Measurements from ENCODE around the gene BBOX1.

BBOX1 gene

DNA sequence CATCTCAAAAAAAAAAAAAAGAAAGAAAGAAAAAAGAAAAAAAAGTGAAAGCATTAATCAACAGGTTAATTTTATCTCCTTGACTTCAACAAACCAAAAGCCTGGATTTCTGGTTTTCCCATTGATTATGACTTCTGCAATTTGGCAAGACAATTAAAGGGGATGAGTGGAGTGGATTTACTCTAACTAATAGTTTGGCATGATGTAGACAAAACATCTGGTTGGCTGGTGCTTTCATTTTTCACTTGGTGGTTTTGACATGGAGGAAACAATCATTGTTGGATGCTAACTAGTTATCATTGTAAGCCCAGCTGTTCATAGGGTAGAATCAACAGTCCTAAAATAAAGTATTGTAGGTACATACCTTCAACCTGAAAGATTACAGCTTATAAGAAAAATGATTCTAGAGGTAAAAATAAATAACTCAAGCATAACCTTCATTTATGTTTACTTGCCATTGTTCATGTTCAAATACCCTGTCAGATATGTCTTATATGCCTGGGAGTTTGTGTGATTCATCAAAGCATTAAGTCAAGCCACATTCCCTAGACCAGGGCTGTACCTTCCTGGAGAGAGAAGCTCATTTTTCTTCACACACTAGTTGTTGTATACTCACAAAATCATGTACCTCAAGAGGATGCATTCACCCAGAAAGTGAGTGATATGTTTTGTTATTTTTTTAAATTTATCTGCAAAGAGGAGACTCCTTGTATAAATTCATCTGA, 31.6 kb upstream of the BBOX1 start:
- FAIRE-seq (no peak), DNase-seq (ENCODE audit: insufficient read length) (no peak)
- TF ChIP-seq POLR2AphosphoS5 (IDR thresholded peaks at IDR 0.05; ENCODE audit: low read depth, low read length), result no peak
- no peak for TF ChIP-seq TAF1 (IDR thresholded peaks at IDR 0.05; ENCODE audit: borderline replicate concordance, low read depth, low read length)
- no peak for TF ChIP-seq POLR2A (IDR thresholded peaks at IDR 0.05; ENCODE audit: low read depth, low read length)

GRCh38 chr11:27011560-27012233, 28.9 kb upstream of the BBOX1 start:
- no peak for DNase-seq (ENCODE audit: insufficient read length)
- FAIRE-seq, result peak; percentile 50

GRCh38 chr11:27012234-27012921, 28.2 kb upstream of the BBOX1 start:
- DNase-seq (ENCODE audit: insufficient read length) (no peak), FAIRE-seq (peak; percentile 74)
- TF ChIP-seq POLR2A (IDR thresholded peaks at IDR 0.05; ENCODE audit: low read depth, low read length), result no peak
- TF ChIP-seq TAF1 (IDR thresholded peaks at IDR 0.05; ENCODE audit: borderline replicate concordance, low read depth, low read length), result no peak
- TF ChIP-seq POLR2AphosphoS5 (IDR thresholded peaks at IDR 0.05; ENCODE audit: low read depth, low read length), result no peak

More at GRCh38 chr11:27011560-27012233, 28.9 kb upstream of the BBOX1 start:
- TF ChIP-seq POLR2AphosphoS5 (IDR thresholded peaks at IDR 0.05; ENCODE audit: low read depth, low read length) (no peak), POLR2A (IDR thresholded peaks at IDR 0.05; ENCODE audit: low read depth, low read length) (no peak), TAF1 (IDR thresholded peaks at IDR 0.05; ENCODE audit: borderline replicate concordance, low read depth, low read length) (no peak)

GRCh38 chr11:27013781-27014361, 26.7 kb upstream of the BBOX1 start:
- TF ChIP-seq TAF1 (IDR thresholded peaks at IDR 0.05; ENCODE audit: borderline replicate concordance, low read depth, low read length), result no peak
- TF ChIP-seq POLR2AphosphoS5 (IDR thresholded peaks at IDR 0.05; ENCODE audit: low read depth, low read length), result no peak
- no peak for TF ChIP-seq POLR2A (IDR thresholded peaks at IDR 0.05; ENCODE audit: low read depth, low read length)
- DNase-seq (ENCODE audit: insufficient read length), result no peak
- FAIRE-seq, result no peak

DNA sequence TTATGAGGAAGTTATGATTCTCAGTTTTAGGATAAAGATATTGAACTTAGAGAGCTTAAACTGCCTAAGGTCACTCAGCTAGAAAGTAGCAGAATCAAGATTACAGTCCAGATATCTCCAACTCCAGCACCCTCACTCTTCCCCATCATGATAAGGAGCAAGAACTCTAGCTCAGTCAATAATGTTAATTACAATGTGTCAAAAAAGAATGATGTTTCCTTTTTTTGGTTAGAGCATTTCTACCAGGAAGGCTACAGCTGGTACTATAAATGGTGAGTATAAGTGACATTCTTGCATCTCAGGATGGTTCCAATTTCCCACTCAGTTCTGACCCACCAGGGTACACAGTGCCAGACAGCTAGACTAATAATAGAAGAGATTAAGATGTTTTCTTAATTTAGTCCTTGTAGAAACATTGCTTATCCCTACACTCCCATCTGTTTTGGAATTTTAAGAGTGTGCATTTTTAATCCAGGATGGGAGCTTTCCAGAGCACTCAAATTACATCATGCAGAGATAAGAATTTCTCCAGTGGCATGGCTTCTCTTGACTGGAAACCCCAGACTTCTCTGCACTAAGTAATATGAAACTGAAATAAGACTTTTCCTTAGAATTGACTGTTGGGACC, 21.6 kb upstream of the BBOX1 start:
- no peak for TF ChIP-seq POLR2A (IDR thresholded peaks at IDR 0.05; ENCODE audit: low read depth, low read length)
- DNase-seq (ENCODE audit: insufficient read length) (no peak), FAIRE-seq (no peak)

- no peak for TF ChIP-seq TAF1 (IDR thresholded peaks at IDR 0.05; ENCODE audit: borderline replicate concordance, low read depth, low read length)
- TF ChIP-seq POLR2A (IDR thresholded peaks at IDR 0.05; ENCODE audit: low read depth, low read length), result no peak
- no peak for TF ChIP-seq POLR2AphosphoS5 (IDR thresholded peaks at IDR 0.05; ENCODE audit: low read depth, low read length)
- DNase-seq (ENCODE audit: insufficient read length), result no peak
- no peak for FAIRE-seq
Measured at GRCh38 chr11:27020751-27021150, 19.9 kb upstream of the BBOX1 start.

DNA sequence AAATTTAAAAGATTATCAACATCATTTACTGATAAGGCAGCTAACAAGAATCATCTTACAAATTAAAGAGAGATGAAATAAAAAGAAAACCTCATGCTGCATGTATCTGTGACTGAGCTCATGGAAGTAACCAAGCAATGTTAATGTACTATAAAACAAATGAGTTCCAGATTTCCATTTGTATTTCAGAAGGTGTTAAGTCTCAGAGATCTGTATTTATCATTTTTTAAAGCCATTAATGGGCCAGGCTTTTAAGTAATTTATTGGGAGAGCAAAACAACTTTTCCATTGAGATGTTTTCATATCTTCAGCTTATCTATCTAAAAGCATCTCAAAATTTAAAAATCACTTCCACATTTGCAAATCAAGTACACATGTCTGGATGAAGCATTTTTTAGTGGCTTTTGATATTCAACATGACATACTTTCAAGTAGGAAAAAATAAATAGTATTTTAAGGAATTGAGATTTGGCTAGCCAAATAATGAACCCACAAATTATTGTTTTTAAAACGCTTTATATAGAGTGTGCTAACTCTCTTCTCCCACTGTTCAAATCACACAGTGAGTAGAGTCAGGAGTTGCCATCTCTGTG, 17.9 kb upstream of the BBOX1 start:
- TF ChIP-seq POLR2AphosphoS5 (IDR thresholded peaks at IDR 0.05; ENCODE audit: low read depth, low read length), result no peak
- TF ChIP-seq POLR2A (IDR thresholded peaks at IDR 0.05; ENCODE audit: low read depth, low read length), result no peak
- TF ChIP-seq TAF1 (IDR thresholded peaks at IDR 0.05; ENCODE audit: borderline replicate concordance, low read depth, low read length), result no peak
- DNase-seq (ENCODE audit: insufficient read length), result no peak
- FAIRE-seq, result no peak

DNA sequence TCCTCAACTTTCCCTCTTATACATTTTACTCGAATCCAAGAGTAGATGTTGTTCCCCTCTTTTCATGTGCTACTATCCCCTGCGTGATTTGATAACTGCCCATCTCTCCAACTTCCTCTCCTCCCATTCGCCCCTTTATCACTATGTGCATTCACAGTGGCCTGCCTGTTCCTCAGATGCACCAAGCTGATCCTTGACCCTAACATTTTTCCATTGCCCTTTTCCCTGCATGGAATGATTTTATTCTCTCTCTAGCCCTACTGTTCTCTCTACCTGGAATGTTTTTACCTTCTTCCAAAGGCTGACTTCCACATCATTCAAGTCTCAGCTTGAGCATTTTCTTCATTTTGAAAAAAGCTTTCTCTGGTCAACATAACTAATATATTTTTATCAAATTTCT, 15.8 kb upstream of the BBOX1 start:
- DNase-seq (ENCODE audit: insufficient read length), result no peak
- no peak for TF ChIP-seq POLR2AphosphoS5 (IDR thresholded peaks at IDR 0.05; ENCODE audit: low read depth, low read length)
- TF ChIP-seq TAF1 (IDR thresholded peaks at IDR 0.05; ENCODE audit: borderline replicate concordance, low read depth, low read length), result no peak
- no peak for TF ChIP-seq POLR2A (IDR thresholded peaks at IDR 0.05; ENCODE audit: low read depth, low read length)
- FAIRE-seq, result no peak

DNA sequence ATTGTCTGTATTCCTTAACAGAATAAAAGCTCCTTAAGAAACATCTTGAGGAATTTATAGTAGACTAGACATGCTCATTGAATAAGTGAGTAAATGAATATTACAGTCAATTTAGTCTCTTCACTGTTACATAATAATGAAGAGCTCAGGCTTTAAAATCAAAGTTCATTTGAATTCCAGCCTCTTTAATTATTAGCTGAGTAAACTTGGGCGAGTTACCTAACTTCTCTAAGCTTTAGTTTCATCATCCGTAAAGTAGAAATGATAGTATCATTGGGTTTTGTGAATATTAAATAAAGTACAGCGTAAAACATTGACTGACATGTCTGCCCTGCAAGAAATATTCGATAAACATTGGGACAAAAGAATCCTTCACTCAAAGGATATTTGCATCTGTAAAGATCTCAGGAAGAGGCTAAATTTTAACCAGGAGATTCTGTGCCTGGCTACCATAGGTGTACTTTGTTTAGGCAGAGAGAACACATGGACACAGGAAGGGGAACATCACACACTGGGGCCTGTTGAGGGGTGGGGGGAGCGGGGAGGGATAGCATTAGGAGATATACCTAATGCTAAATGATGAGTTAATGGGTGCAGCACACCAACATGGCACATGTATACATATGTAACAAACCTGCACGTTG, 15.2 kb upstream of the BBOX1 start:
- FAIRE-seq (no peak), DNase-seq (ENCODE audit: insufficient read length) (no peak)
- no peak for TF ChIP-seq POLR2AphosphoS5 (IDR thresholded peaks at IDR 0.05; ENCODE audit: low read depth, low read length)
- TF ChIP-seq TAF1 (IDR thresholded peaks at IDR 0.05; ENCODE audit: borderline replicate concordance, low read depth, low read length), result no peak
- TF ChIP-seq POLR2A (IDR thresholded peaks at IDR 0.05; ENCODE audit: low read depth, low read length), result no peak

DNA sequence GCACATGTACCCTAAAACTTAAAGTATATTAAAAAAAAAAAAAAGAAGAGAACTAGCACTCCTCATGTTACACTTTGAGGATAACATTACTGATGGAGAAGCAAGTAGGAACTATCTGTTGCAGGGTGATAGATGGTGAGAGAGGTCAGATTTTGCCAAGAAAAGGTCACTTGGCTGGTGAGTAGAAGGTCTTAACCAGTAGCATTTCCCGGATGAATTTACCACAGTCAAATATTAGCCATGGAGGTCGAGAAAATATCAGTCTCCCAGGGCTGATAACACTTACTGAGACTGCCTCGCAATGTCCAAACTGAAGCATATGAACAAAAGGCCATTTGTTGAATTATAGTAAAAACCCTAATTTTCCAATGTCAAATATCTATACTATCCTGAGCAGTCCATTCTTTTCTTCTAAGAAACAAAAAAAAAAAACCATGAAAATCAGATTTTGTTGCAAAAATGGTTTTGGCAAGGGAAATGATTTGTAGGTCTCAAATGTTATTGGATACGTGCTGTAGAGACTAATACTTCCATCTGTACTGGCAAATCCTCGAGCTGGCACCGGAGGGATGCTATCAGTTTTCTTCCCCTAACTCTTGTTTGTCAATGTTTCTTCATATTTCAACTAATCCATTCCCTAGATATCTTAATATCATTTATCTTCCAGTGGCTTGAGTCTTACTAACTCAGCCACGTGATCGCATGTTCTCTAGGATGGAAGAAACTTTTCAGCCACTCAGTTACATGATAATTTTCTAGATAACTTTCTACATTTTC, 14.5 kb upstream of the BBOX1 start:
- FAIRE-seq, result peak; percentile 36
- TF ChIP-seq POLR2AphosphoS5 (IDR thresholded peaks at IDR 0.05; ENCODE audit: low read depth, low read length) (no peak), POLR2A (IDR thresholded peaks at IDR 0.05; ENCODE audit: low read depth, low read length) (no peak), TAF1 (IDR thresholded peaks at IDR 0.05; ENCODE audit: borderline replicate concordance, low read depth, low read length) (no peak)

More for the DNA sequence above, 14.5 kb upstream of the BBOX1 start:
- DNase-seq (ENCODE audit: insufficient read length), result no peak

Measured in GM12892 (cell line).